SK-N-SH (cell line): ENCODE measurements around the gene DOCK3. TPM values are rescaled to one million over a fixed set of nuclear protein-coding genes. Genes with fewer than 3 reads are reported as not detected.
"Not testable (repeated sequence)": the region's sequence is repeated elsewhere in the genome, so short reads cannot be mapped to it uniquely, and the experiment has no call there.

Experiments used
- CTCF ChIA-PET: fragments of 300-600, 350-600 bp; formaldehyde crosslinking; extraction: SDS; loops from one replicate; lab custom pipeline; 2021; lab: Yijun Ruan, JAX
- POLR2A ChIA-PET: fragments of 350-600 bp; sonication (Branson Sonifier 250); formaldehyde crosslinking; extraction: SDS; loops from one replicate; lab custom pipeline; 2020; ENCODE audit warnings: antibody characterized with exemption, inconsistent platforms; lab: Yijun Ruan, JAX
- DNase-seq: peaks from one replicate; pipeline ENCODE4 v3.0.0; 2012
- H2AFZ ChIP-seq: fragments of 200-600 bp; sonication (generic); 2 replicates; pipeline ENCODE4 v1.8.1; 2016; ENCODE audit warnings: antibody characterized with exemption, mild to moderate bottlenecking, low read depth
- H3F3A ChIP-seq: fragments of 200-600 bp; sonication (generic); replicated peaks from 2 replicates; pipeline ENCODE3; 2016; ENCODE audit warnings: antibody characterized with exemption, mild to moderate bottlenecking; ENCODE audit not compliant: insufficient read depth
- H3K27ac ChIP-seq, 2 experiments: fragments of 200-500 bp in 1 of 2; fragments of 200-600 bp in 1 of 2; sonication (Bioruptor generic) in 1 of 2; sonication (generic), shearing (Covaris generic) in 1 of 2; 2 replicates each; pipeline versions ENCODE4 v1.5.1 to v1.6.1; 2014 to 2016; ENCODE audit warnings: low read depth in 2 of 2, inconsistent platforms in 1 of 2, low read length in 1 of 2, mild to moderate bottlenecking in 1 of 2, mixed read lengths in 1 of 2
- H3K27me3 ChIP-seq: fragments of 200-600 bp; sonication (generic), shearing (Covaris generic); 2 replicates; pipeline ENCODE4 v1.6.1; 2016; ENCODE audit warnings: mixed run types; ENCODE audit not compliant: insufficient read depth
- H3K36me3 ChIP-seq, 2 experiments: fragments of 200-500 bp in 1 of 2; fragments of 200-600 bp in 1 of 2; sonication (Bioruptor generic) in 1 of 2; sonication (generic) in 1 of 2; replicated peaks in 1 of 2; 2 replicates each; pipeline versions ENCODE3 to v1.5.1; 2014 to 2016; ENCODE audit warnings: low read length in 1 of 2, mild to moderate bottlenecking in 1 of 2; ENCODE audit not compliant: insufficient read depth in 2 of 2, control insufficient read depth in 1 of 2
- H3K4me1 ChIP-seq, 2 experiments: fragments of 200-500 bp in 1 of 2; fragments of 200-600 bp in 1 of 2; sonication (Bioruptor generic) in 1 of 2; sonication (generic), shearing (Covaris generic) in 1 of 2; 2 replicates each; pipeline versions ENCODE4 v1.5.1 to v1.6.1; 2014 to 2016; ENCODE audit warnings: low read depth in 1 of 2, low read length in 1 of 2, mixed run types in 1 of 2; ENCODE audit not compliant: insufficient read depth in 2 of 2, control insufficient read depth in 1 of 2
- H3K4me2 ChIP-seq: fragments of 200-600 bp; sonication (generic), shearing (Covaris generic); 2 replicates; pipeline ENCODE4 v1.6.1; 2017; ENCODE audit warnings: mixed run types
- H3K4me3 ChIP-seq, 2 experiments: fragments of 200-500 bp in 1 of 2; fragments of 200-600 bp in 1 of 2; sonication (Bioruptor generic) in 1 of 2; sonication (generic), shearing (Covaris generic) in 1 of 2; 2 replicates each; pipeline versions ENCODE4 v1.5.1 to v1.8.1; 2014 to 2016; ENCODE audit warnings: low read depth in 2 of 2, inconsistent platforms in 1 of 2, low read length in 1 of 2, mild to moderate bottlenecking in 1 of 2, mixed read lengths in 1 of 2, moderate library complexity in 1 of 2
- H3K79me2 ChIP-seq: fragments of 200-600 bp; sonication (generic); 2 replicates; pipeline ENCODE4 v1.8.1; 2017; ENCODE audit warnings: mild to moderate bottlenecking; ENCODE audit not compliant: insufficient read depth
- H3K9ac ChIP-seq: fragments of 200-600 bp; sonication (generic); 2 replicates; pipeline ENCODE4 v1.6.1; 2017; ENCODE audit warnings: mixed run types
- H3K9me2 ChIP-seq: fragments of 200-600 bp; sonication (generic); 2 replicates; pipeline ENCODE4 v1.6.1; 2017; ENCODE audit warnings: mixed run types
- H3K9me3 ChIP-seq: fragments of 200-600 bp; sonication (generic); 2 replicates; pipeline ENCODE4 v1.6.1; 2017; ENCODE audit warnings: mixed run types, mild to moderate bottlenecking, moderate library complexity
- H4K20me1 ChIP-seq: fragments of 200-600 bp; sonication (generic); 2 replicates; pipeline ENCODE4 v1.6.1; 2017; ENCODE audit warnings: mild to moderate bottlenecking, mixed run types; ENCODE audit not compliant: insufficient read depth
- EP300 ChIP-seq, 2 experiments: IDR thresholded peaks; 2 replicates each; pipeline versions ENCODE4 v1.4.0 to v1.6.1; 2012; ENCODE audit warnings: borderline replicate concordance in 1 of 2, low read depth in 1 of 2, low read length in 1 of 2
- EZH2phosphoT487 ChIP-seq: fragments of 200-600 bp; sonication (generic); IDR thresholded peaks from 2 replicates; pipeline ENCODE4 v1.6.1; 2017; ENCODE audit warnings: low read depth, mixed run types, mild to moderate bottlenecking, antibody characterized with exemption, moderate library complexity, borderline replicate concordance
- FOSL2 ChIP-seq: IDR thresholded peaks from 2 replicates; pipeline ENCODE4 v1.4.0; 2012; ENCODE audit warnings: low read depth, mild to moderate bottlenecking, moderate library complexity, borderline replicate concordance
- FOXM1 ChIP-seq: IDR thresholded peaks from 2 replicates; pipeline ENCODE4 v1.4.0; 2012; ENCODE audit warnings: low read depth, mild to moderate bottlenecking
- GABPA ChIP-seq: IDR thresholded peaks from 2 replicates; pipeline ENCODE4 v1.4.0; 2012; ENCODE audit warnings: low read depth, mild to moderate bottlenecking
- GATA2 ChIP-seq: sonication (generic); formaldehyde crosslinking; IDR thresholded peaks from 2 replicates; pipeline ENCODE4 v1.5.0; 2020; ENCODE audit warnings: mild to moderate bottlenecking, missing genetic modification reagents
- JUND ChIP-seq: IDR thresholded peaks from 2 replicates; pipeline ENCODE4 v1.4.0; 2012
- MXI1 ChIP-seq: IDR thresholded peaks from 2 replicates; pipeline ENCODE4 v1.6.1; 2012; ENCODE audit warnings: mild to moderate bottlenecking, low read depth, low read length, improper control_type of control experiment
- NFIC ChIP-seq: IDR thresholded peaks from 2 replicates; pipeline ENCODE4 v1.4.0; 2012; ENCODE audit warnings: borderline replicate concordance
- POLR2AphosphoS5 ChIP-seq: IDR thresholded peaks from 2 replicates; pipeline ENCODE4 v1.6.1; 2012; ENCODE audit warnings: low read depth, low read length
- RAD21 ChIP-seq: IDR thresholded peaks from 2 replicates; pipeline ENCODE4 v1.6.1; 2012; ENCODE audit warnings: mild to moderate bottlenecking, low read length
- TCF12 ChIP-seq: IDR thresholded peaks from 2 replicates; pipeline ENCODE4 v1.4.0; 2012
- WGBS: methylation state at CpG from one replicate; pipeline ENCODE4 v1.1.6; 2017; ENCODE audit warnings: low lambda C conversion rate; 5-methylcytosine and 5-hydroxymethylcytosine counted together
- polyA plus RNA-seq, 3 experiments: library from polyadenylated mRNA; depleted of rRNA; stranded (reverse); fragments of >200 nt; gene quantifications; 2 replicates each; pipeline ENCODE4 v1.2.3, GENCODE V29; 2012
- TF ChIP-seq, protein P1 (sequence below): fragments of 150-350 bp; IDR thresholded peaks from 2 replicates; pipeline ENCODE4 v1.6.1; 2017; ENCODE audit warnings: antibody characterized with exemption, low read length, low read depth, borderline replicate concordance
- TF ChIP-seq, protein P2 (sequence below): IDR thresholded peaks from 2 replicates; pipeline ENCODE4 v1.6.1; 2012; ENCODE audit warnings: mild to moderate bottlenecking, low read depth, low read length, moderate library complexity

Gene DOCK3
- polyA plus RNA-seq, 1 of the 3 experiments (the other 2 are of a cell fraction), result 0.05 TPM

DNA sequence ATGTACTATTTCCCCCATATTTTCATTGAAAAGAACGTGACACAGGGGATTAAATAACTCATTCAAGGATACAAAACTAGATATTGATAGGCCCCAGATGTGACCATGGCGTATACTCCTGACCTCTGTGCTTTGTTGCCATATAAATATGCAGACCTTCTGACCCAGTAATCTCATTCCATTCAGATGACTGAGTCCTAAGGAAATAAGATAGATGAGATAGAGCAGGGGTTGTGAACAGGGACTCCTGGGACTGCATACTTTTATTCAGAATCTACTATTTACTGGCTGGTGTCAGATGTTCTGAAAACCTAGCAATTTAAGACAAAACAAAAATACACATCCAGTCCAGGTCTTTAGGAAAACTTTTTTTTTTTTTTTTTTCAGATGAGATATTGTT, 571.1 kb downstream of the DOCK3 start (continued):
- TF ChIP-seq NFIC (no peak), FOSL2 (no peak), TCF12 (no peak), JUND (no peak), POLR2AphosphoS5 (no peak), RAD21 (no peak), FOXM1 (no peak), EZH2phosphoT487 (no peak), MXI1 (no peak)
- TF ChIP-seq, protein P1, sequence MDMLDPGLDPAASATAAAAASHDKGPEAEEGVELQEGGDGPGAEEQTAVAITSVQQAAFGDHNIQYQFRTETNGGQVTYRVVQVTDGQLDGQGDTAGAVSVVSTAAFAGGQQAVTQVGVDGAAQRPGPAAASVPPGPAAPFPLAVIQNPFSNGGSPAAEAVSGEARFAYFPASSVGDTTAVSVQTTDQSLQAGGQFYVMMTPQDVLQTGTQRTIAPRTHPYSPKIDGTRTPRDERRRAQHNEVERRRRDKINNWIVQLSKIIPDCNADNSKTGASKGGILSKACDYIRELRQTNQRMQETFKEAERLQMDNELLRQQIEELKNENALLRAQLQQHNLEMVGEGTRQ, result no peak

DNA sequence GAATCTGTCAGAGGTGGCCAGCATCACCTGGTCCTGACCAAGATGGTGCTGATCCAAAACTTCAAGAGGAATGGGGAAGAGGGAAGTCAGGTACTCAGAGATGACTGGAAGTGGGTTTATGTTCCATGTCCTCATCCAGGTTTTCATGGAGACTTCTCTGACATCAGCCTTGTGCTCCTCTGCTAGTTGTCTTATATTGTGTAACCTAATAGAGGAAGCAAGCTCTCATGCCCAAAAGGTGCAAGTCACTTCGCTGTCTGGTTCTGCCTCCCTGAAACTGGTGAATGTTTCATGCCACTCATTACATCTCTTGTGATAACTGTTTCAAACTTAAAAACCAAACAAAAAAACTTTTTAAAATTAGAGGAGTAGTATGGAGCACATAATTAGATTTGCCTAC, 583.1 kb downstream of the DOCK3 start:
- Histone ChIP-seq H3K4me3 (no peak overlapping the region), H3F3A (no peaks in the 10 kb centered on the region)
- POLR2A ChIA-PET, result no interaction called here
- TF ChIP-seq MXI1, result no peak
- no peak for TF ChIP-seq GABPA
- TF ChIP-seq, protein P2, sequence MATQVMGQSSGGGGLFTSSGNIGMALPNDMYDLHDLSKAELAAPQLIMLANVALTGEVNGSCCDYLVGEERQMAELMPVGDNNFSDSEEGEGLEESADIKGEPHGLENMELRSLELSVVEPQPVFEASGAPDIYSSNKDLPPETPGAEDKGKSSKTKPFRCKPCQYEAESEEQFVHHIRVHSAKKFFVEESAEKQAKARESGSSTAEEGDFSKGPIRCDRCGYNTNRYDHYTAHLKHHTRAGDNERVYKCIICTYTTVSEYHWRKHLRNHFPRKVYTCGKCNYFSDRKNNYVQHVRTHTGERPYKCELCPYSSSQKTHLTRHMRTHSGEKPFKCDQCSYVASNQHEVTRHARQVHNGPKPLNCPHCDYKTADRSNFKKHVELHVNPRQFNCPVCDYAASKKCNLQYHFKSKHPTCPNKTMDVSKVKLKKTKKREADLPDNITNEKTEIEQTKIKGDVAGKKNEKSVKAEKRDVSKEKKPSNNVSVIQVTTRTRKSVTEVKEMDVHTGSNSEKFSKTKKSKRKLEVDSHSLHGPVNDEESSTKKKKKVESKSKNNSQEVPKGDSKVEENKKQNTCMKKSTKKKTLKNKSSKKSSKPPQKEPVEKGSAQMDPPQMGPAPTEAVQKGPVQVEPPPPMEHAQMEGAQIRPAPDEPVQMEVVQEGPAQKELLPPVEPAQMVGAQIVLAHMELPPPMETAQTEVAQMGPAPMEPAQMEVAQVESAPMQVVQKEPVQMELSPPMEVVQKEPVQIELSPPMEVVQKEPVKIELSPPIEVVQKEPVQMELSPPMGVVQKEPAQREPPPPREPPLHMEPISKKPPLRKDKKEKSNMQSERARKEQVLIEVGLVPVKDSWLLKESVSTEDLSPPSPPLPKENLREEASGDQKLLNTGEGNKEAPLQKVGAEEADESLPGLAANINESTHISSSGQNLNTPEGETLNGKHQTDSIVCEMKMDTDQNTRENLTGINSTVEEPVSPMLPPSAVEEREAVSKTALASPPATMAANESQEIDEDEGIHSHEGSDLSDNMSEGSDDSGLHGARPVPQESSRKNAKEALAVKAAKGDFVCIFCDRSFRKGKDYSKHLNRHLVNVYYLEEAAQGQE, result no peak
- no peak for TF ChIP-seq EP300 (IDR thresholded peaks at IDR 0.05; ENCODE audit: borderline replicate concordance in 1 of 2, low read depth in 1 of 2, low read length in 1 of 2)
- no peak for TF ChIP-seq GATA2 (CRISPR knock-in tag)
- TF ChIP-seq, all 33 proteins: peak for 0
- H3K4me1 ChIP-seq, result no peaks in the 10 kb centered on the region
- no peaks in the 10 kb centered on the region for H3K9me3 ChIP-seq
- 9% methylated on average over 1 of the region's 1 CpG for WGBS
- no peaks in the 10 kb centered on the region for H3K27me3 ChIP-seq
- no peak overlapping the region for H3K27ac ChIP-seq
- no peak overlapping the region for H2AFZ ChIP-seq
- CTCF ChIA-PET, result no interaction called here
- H3K9me2 ChIP-seq, result no peaks in the 10 kb centered on the region
- H3K36me3 ChIP-seq, result no peaks in the 10 kb centered on the region
- H3K79me2 ChIP-seq, result no peaks in the 10 kb centered on the region
- H4K20me1 ChIP-seq, result no peaks in the 10 kb centered on the region
- no peak for DNase-seq
- H3K4me2 ChIP-seq, result no peak overlapping the region
- H3K9ac ChIP-seq, result no peak overlapping the region

DNA sequence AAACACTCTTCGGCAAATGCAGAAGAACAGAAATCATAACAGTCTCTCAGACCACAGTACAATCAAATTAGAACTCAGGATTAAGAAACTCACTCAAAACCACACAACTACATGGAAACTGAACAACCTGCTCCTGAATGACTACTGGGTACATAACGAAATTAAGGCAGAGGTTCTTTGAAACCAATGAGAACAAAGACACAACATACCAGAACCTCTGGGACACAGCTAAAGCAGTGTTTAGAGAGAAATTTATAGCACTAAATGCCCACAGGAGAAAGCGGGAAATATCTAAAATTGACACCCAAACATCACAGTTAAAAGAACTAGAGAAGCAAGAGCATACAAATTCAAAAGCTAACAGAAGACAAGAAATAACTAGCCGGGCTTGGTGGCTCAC, 589.4 kb downstream of the DOCK3 start:
- H2AFZ ChIP-seq, H3K9ac ChIP-seq, H3K27me3 ChIP-seq, DNase-seq, CTCF ChIA-PET, H3K9me3 ChIP-seq, H3K4me3 ChIP-seq, H3F3A ChIP-seq, H3K27ac ChIP-seq, H3K36me3 ChIP-seq, H3K79me2 ChIP-seq, H3K9me2 ChIP-seq, H3K4me2 ChIP-seq, H4K20me1 ChIP-seq, POLR2A ChIA-PET, H3K4me1 ChIP-seq: not testable (repeated sequence)
- 37% methylated on average over 4 of the region's 4 CpGs for WGBS
